Activated T-cell treated with anti-CD3 and anti-CD28 coated beads, Interleukin-2, amount 50 U/mL, for 4 hours (primary cell): ENCODE data around the gene UFL1. TPM values are rescaled to one million over a fixed set of nuclear protein-coding genes. Genes with fewer than 3 reads are reported as not detected.
"Not testable (repeated sequence)": the region's sequence is repeated elsewhere in the genome, so short reads cannot be mapped to it uniquely, and the experiment has no call there.

Experiments
- ATAC-seq, 2 donors: fragments of 200-7000 bp; cut with Tn5 transposase; one replicate each; pipeline ENCODE4 v1.10.0; 2021
- DNase-seq: peaks from one replicate; pipeline ENCODE4 v3.0.0-alpha.2; 2020
- H3K27me3 Mint-ChIP-seq: one replicate; pipeline ENCODE4 v1.8.0; 2021; ENCODE audit warnings: low read depth, mixed read lengths
- H3K36me3 Mint-ChIP-seq: one replicate; pipeline ENCODE4 v1.8.0; 2022; ENCODE audit warnings: mixed read lengths; ENCODE audit not compliant: insufficient read depth
- H3K4me1 Mint-ChIP-seq: one replicate; pipeline ENCODE4 v1.8.0; 2021; ENCODE audit warnings: low read depth, mixed read lengths
- H3K4me3 Mint-ChIP-seq: one replicate; pipeline ENCODE4 v1.8.0; 2021; ENCODE audit warnings: mild to moderate bottlenecking, moderate library complexity, mixed read lengths
- H3K9me3 Mint-ChIP-seq: one replicate; pipeline ENCODE4 v1.8.0; 2021; ENCODE audit warnings: mixed read lengths
- total RNA-seq, 3 donors: library from RNA; stranded (reverse); gene quantifications; one replicate each; pipeline ENCODE4 v1.2.1, GENCODE V29; 2021

UFL1 gene
- total RNA-seq: 10 to 100 TPM; 16.2 to 16.8 (median 16.5) TPM

GRCh38 chr6:96521644-96522464 lies at the start of gene UFL1:
Gene UFL1 (plus strand): TSS chr6:96521806. CDS start chr6:96521874, 68 bp downstream.
- Mint-ChIP-seq H3K27me3 (no peaks in the 10 kb centered on the region), H3K36me3 (peaks cover 10% of the 10 kb centered on the region), H3K4me1 (peaks cover 24% of the 10 kb centered on the region), H3K4me3 (peak within 1 kb of the TSS; percentile 100), H3K9me3 (no peaks in the 10 kb centered on the region)
- DNase-seq (peak; percentile 92), ATAC-seq (peak; percentile 98 to 99)

GRCh38 chr6:96472291-96472690 lies 49.3 kb upstream of the UFL1 start:
- DNase-seq, H3K4me1 Mint-ChIP-seq: not testable (repeated sequence)

GRCh38 chr6:96478695-96479094 lies 42.9 kb upstream of the UFL1 start:
- Mint-ChIP-seq H3K9me3 (peaks cover 35% of the 10 kb centered on the region), H3K4me3 (no peak overlapping the region)
- ATAC-seq: no peak

More at GRCh38 chr6:96472291-96472690, 49.3 kb upstream of the UFL1 start:
- not testable (repeated sequence) for H3K36me3 Mint-ChIP-seq, H3K4me3 Mint-ChIP-seq, H3K27me3 Mint-ChIP-seq, ATAC-seq
- peaks cover 18% of the 10 kb centered on the region for H3K9me3 Mint-ChIP-seq

GRCh38 chr6:96491926-96492325 lies 29.7 kb upstream of the UFL1 start:
- ATAC-seq (no peak), DNase-seq (no peak)
- no peaks in the 10 kb centered on the region for H3K36me3 Mint-ChIP-seq
- H3K9me3 Mint-ChIP-seq: peaks cover 31% of the 10 kb centered on the region
- no peak overlapping the region for H3K4me3 Mint-ChIP-seq
- H3K4me1 Mint-ChIP-seq: peaks cover under 1% of the 10 kb centered on the region
- H3K27me3 Mint-ChIP-seq: peaks cover 2% of the 10 kb centered on the region

More at GRCh38 chr6:96478695-96479094, 42.9 kb upstream of the UFL1 start:
- DNase-seq: no peak
- no peaks in the 10 kb centered on the region for H3K27me3 Mint-ChIP-seq
- no peaks in the 10 kb centered on the region for H3K4me1 Mint-ChIP-seq
- H3K36me3 Mint-ChIP-seq: peaks cover 1% of the 10 kb centered on the region

- peaks cover 38% of the 10 kb centered on the region for H3K4me1 Mint-ChIP-seq
- peaks cover 15% of the 10 kb centered on the region for H3K9me3 Mint-ChIP-seq
- H3K27me3 Mint-ChIP-seq: peaks cover 2% of the 10 kb centered on the region
- ATAC-seq (peak in 1 of 2 donors; percentile 80), DNase-seq (peak; percentile 40)
- no peak overlapping the region for H3K4me3 Mint-ChIP-seq
- H3K36me3 Mint-ChIP-seq: peaks cover 9% of the 10 kb centered on the region
These were observed 21.8 kb upstream of the UFL1 start for GRCh38 chr6:96499781-96500180.

- H3K27me3 Mint-ChIP-seq: no peaks in the 10 kb centered on the region
- ATAC-seq: no peak
- peaks cover 16% of the 10 kb centered on the region for H3K36me3 Mint-ChIP-seq
- no peak for DNase-seq
- no peak overlapping the region for H3K4me3 Mint-ChIP-seq
- peaks cover 15% of the 10 kb centered on the region for H3K9me3 Mint-ChIP-seq
- peaks cover 28% of the 10 kb centered on the region for H3K4me1 Mint-ChIP-seq
These were observed 18.7 kb upstream of the UFL1 start for GRCh38 chr6:96502915-96503314.

GRCh38 chr6:96505363-96505762 lies 16.2 kb upstream of the UFL1 start:
- H3K4me1 Mint-ChIP-seq: peaks cover 3% of the 10 kb centered on the region
- no peak for ATAC-seq

GRCh38 chr6:96509281-96509680 lies 12.3 kb upstream of the UFL1 start:
- ATAC-seq (no peak), DNase-seq (no peak)
- Mint-ChIP-seq H3K9me3 (peaks cover 14% of the 10 kb centered on the region), H3K36me3 (peaks cover 33% of the 10 kb centered on the region), H3K27me3 (no peaks in the 10 kb centered on the region), H3K4me3 (no peak overlapping the region), H3K4me1 (no peaks in the 10 kb centered on the region)

More at GRCh38 chr6:96505363-96505762, 16.2 kb upstream of the UFL1 start:
- H3K4me3 Mint-ChIP-seq: no peak overlapping the region
- no peaks in the 10 kb centered on the region for H3K27me3 Mint-ChIP-seq
- peaks cover 26% of the 10 kb centered on the region for H3K36me3 Mint-ChIP-seq
- H3K9me3 Mint-ChIP-seq: peaks cover 15% of the 10 kb centered on the region
- DNase-seq: no peak

GRCh38 chr6:96520171-96521115 lies 1.2 kb upstream of the UFL1 start:
- peak overlapping the region; percentile 100 for H3K4me3 Mint-ChIP-seq
- peaks cover 21% of the 10 kb centered on the region for H3K4me1 Mint-ChIP-seq
- no peaks in the 10 kb centered on the region for H3K9me3 Mint-ChIP-seq
- DNase-seq (no peak), ATAC-seq (no peak)
- no peaks in the 10 kb centered on the region for H3K27me3 Mint-ChIP-seq
- peaks cover 4% of the 10 kb centered on the region for H3K36me3 Mint-ChIP-seq

GRCh38 chr6:96521306-96521643 lies 331 bp upstream of the UFL1 start:
- ATAC-seq (peak; percentile 21 to 27), DNase-seq (no peak)
- Mint-ChIP-seq H3K4me3 (peak overlapping the region; percentile 100), H3K27me3 (no peaks in the 10 kb centered on the region), H3K36me3 (peaks cover 6% of the 10 kb centered on the region), H3K9me3 (no peaks in the 10 kb centered on the region), H3K4me1 (peaks cover 21% of the 10 kb centered on the region)

GRCh38 chr6:96522465-96523009 lies 931 bp downstream of the UFL1 start:
- H3K4me1 Mint-ChIP-seq: peaks cover 24% of the 10 kb centered on the region
- H3K4me3 Mint-ChIP-seq: peak overlapping the region; percentile 100
- ATAC-seq: no peak
- no peaks in the 10 kb centered on the region for H3K27me3 Mint-ChIP-seq
- H3K9me3 Mint-ChIP-seq: no peaks in the 10 kb centered on the region
- DNase-seq: no peak
- peaks cover 16% of the 10 kb centered on the region for H3K36me3 Mint-ChIP-seq

GRCh38 chr6:96528193-96528592 lies 6.6 kb downstream of the UFL1 start:
- Mint-ChIP-seq H3K4me3 (no peak overlapping the region), H3K9me3 (no peaks in the 10 kb centered on the region), H3K36me3 (peaks cover 41% of the 10 kb centered on the region), H3K4me1 (peaks cover 19% of the 10 kb centered on the region), H3K27me3 (no peaks in the 10 kb centered on the region)
- ATAC-seq (no peak), DNase-seq (no peak)

GRCh38 chr6:96532399-96532798 lies 10.8 kb downstream of the UFL1 start:
- DNase-seq (no peak), ATAC-seq (no peak)
- H3K4me3 Mint-ChIP-seq: no peak overlapping the region
- H3K27me3 Mint-ChIP-seq: no peaks in the 10 kb centered on the region
- peaks cover 17% of the 10 kb centered on the region for H3K4me1 Mint-ChIP-seq
- H3K9me3 Mint-ChIP-seq: no peaks in the 10 kb centered on the region
- H3K36me3 Mint-ChIP-seq: peaks cover 36% of the 10 kb centered on the region

GRCh38 chr6:96537726-96538125 lies 16.1 kb downstream of the UFL1 start:
- no peak for DNase-seq
- no peak overlapping the region for H3K4me3 Mint-ChIP-seq
- H3K36me3 Mint-ChIP-seq: peaks cover 31% of the 10 kb centered on the region
- ATAC-seq: no peak
- no peaks in the 10 kb centered on the region for H3K27me3 Mint-ChIP-seq
- H3K4me1 Mint-ChIP-seq: peaks cover 5% of the 10 kb centered on the region
- no peaks in the 10 kb centered on the region for H3K9me3 Mint-ChIP-seq
